Placental epithelial cell (primary cell): ENCODE data around the gene EFCAB12. TPM values are rescaled to one million over a fixed set of nuclear protein-coding genes. Genes with fewer than 3 reads are reported as not detected.

ENCODE experiments used
- small RNA-seq: library from RNA; depleted of rRNA; stranded (forward); fragments of <200 nt; gene quantifications from one replicate; pipeline ENCODE3, GENCODE V24; 2012
- total RNA-seq: library from RNA; depleted of rRNA; stranded (reverse); fragments of >200 nt; gene quantifications from 2 replicates; pipeline ENCODE4 v1.2.3, GENCODE V29; 2012

The EFCAB12 gene
- under 0.01 TPM in 1 of 2 replicates, not detected in the other for total RNA-seq

DNA sequence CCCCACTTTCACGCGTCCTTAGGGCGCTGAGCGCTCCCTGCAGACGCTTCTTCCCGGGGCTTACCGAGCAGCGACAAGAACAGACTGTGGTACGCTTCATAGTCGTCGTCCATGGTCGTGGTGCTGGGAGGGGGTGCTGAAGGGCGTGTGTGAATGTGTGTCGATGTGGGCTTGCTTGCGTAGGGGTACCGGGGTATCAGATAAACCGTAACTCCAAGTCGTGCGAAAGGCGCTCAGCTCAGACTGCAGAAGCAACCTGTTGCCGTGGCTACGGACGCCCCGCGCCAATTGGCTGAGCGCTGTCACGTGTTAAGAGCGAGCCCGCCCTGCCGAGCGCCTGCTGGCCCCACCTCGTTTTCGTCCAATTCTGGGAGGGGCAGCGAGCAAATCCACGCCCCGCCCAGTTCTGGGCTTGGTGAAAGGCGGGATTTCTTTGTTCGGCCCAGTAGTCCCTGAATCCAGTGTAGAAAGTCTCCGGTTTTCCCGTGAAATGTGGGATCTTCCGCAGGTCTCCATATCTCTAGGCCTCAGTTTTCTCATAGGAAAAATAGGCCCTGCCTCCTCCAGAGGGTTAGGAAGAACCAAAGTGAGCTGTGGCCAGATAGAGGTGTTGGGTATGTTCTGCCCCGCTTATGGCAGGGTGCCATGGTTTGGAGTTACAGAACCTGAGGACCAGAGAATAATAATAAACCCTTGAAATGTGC is at the start of gene EFCAB12:
TSS of gene EFCAB12 (minus strand) at position 261 of the 704 bp plus-strand sequence. CDS start at position 113, 148 bp downstream.

DNA sequence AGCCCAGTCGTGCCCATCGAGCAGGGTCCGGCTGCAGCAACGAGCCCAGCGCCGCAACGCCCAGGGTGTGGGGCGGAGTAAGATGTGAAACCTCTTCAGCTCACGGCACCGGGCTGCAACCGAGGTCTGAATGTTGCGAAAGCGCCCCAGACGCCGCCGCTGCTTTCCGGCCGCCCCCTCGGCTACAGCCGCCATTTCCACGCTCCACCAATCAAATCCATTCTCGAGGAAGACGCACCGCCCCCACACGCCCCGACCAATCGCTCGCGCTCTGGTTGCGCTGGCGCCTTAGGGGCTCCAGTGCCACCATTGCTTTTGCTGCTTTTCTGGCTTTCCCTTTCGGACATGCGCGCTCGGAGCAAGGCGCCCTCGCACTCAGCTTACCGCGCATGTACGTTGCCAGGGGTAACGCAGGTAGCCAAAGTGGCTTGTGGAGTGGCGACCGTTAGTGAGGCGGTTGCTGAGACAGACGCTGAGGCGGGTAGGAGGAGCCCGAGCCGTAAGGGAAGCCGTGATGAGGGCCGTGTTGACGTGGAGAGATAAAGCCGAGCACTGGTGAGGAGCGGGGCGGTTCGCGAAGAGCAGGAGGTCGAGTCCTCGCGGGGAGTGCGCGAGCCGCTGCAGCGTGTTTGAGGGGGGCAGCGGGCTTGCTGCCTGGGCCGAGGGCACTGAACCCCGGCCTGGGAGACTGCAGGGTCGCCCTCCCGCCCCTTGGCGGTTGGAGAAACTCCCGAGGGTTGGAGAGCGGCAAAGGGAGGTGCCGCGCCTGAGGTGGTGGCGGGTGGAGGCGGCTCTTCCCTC is 11.6 kb upstream of the EFCAB12 start, which contains the start of the genes IFT122 and MBD4:
TSS of gene IFT122 (plus strand) at position 408 of the 801 bp plus-strand sequence. CDS start at position 515, 107 bp downstream.
TSS of gene MBD4 (minus strand) at position 132 of the 801 bp plus-strand sequence. CDS start at position 17, 115 bp downstream.

Small RNA genes lying within 50 kb of the gene (small RNA-seq; reads per million reads assigned to genes)
- gene SNORA7B = 0.49 reads per million, percentile 26 among the genes with 10 or more reads in this experiment

Other genes starting within 250 kb of the EFCAB12 start
- gene CNBP, start 244.7 kb downstream of the EFCAB12 start, total RNA-seq = 319 and 336 TPM in 2 replicates
- gene COPG1, start 179.0 kb downstream of the EFCAB12 start, total RNA-seq = 340 and 452 TPM in 2 replicates
- gene HMCES, start 149.8 kb downstream of the EFCAB12 start, total RNA-seq = 19.6 and 27.1 TPM in 2 replicates
- 16.8 and 22.4 TPM in 2 replicates for gene MBD4, start 11.3 kb upstream of the EFCAB12 start, total RNA-seq
- 21.4 and 48.7 TPM in 2 replicates for gene IFT122, start 11.6 kb upstream of the EFCAB12 start, total RNA-seq
- gene RHO, start 100.0 kb upstream of the EFCAB12 start, total RNA-seq = not detected in 2 replicates
- not detected in 2 replicates for gene H1-8, start 114.5 kb upstream of the EFCAB12 start, total RNA-seq
- gene PLXND1, start 178.0 kb upstream of the EFCAB12 start, total RNA-seq = 51.8 and 95.2 TPM in 2 replicates